Smooth muscle cell (in vitro differentiated cells): ENCODE measurements around the gene PPP4R4. TPM values are rescaled to one million over a fixed set of nuclear protein-coding genes. Genes with fewer than 3 reads are reported as not detected.

ENCODE experiments used
- DNase-seq: peaks from one replicate; lab custom pipeline; 2025; ENCODE audit not compliant: unreplicated experiment; lab: John Stamatoyannopoulos, UW
- H2AFZ ChIP-seq: fragments of 200-600 bp; sonication (generic); 2 replicates; pipeline ENCODE4 v1.6.0; 2016; ENCODE audit warnings: antibody characterized with exemption, low read depth, mild to moderate bottlenecking
- H3F3A ChIP-seq: fragments of 200-600 bp; sonication (generic); 2 replicates; pipeline ENCODE4 v1.6.0; 2017; ENCODE audit warnings: antibody characterized with exemption, low read depth
- H3K27ac ChIP-seq: fragments of 200-600 bp; sonication (generic); 2 replicates; pipeline ENCODE4 v1.5.1; 2016; ENCODE audit warnings: low read depth, mild to moderate bottlenecking
- H3K27me3 ChIP-seq: fragments of 200-600 bp; sonication (generic); 2 replicates; pipeline ENCODE4 v1.6.1; 2016; ENCODE audit warnings: low read depth, mild to moderate bottlenecking
- H3K36me3 ChIP-seq: fragments of 200-600 bp; sonication (generic); 2 replicates; pipeline ENCODE4 v1.5.1; 2016; ENCODE audit warnings: low read depth
- H3K4me1 ChIP-seq: fragments of 200-600 bp; sonication (generic); 2 replicates; pipeline ENCODE4 v1.5.1; 2016; ENCODE audit warnings: low read depth
- H3K4me2 ChIP-seq: fragments of 200-600 bp; sonication (generic); 2 replicates; pipeline ENCODE4 v1.6.0; 2016; ENCODE audit warnings: mild to moderate bottlenecking
- H3K4me3 ChIP-seq: fragments of 200-600 bp; sonication (generic); 2 replicates; pipeline ENCODE4 v1.5.1; 2016; ENCODE audit warnings: mild to moderate bottlenecking
- H3K79me2 ChIP-seq: fragments of 200-600 bp; sonication (generic); 2 replicates; pipeline ENCODE4 v1.6.0; 2016; ENCODE audit warnings: low read depth, mild to moderate bottlenecking
- H3K9ac ChIP-seq: fragments of 200-600 bp; sonication (generic); 2 replicates; pipeline ENCODE4 v1.6.0; 2016; ENCODE audit warnings: low read depth
- H3K9me3 ChIP-seq: fragments of 200-600 bp; sonication (generic); replicated peaks from 2 replicates; pipeline ENCODE4 v1.5.1; 2016; ENCODE audit warnings: low read depth
- H4K20me1 ChIP-seq: fragments of 200-600 bp; sonication (generic); 2 replicates; pipeline ENCODE4 v1.6.0; 2016; ENCODE audit warnings: low read depth
- WGBS: methylation state at CpG from one replicate; pipeline ENCODE4 v1.1.7; 2016; ENCODE audit warnings: low lambda C conversion rate; 5-methylcytosine and 5-hydroxymethylcytosine counted together
- polyA plus RNA-seq: library from polyadenylated mRNA; unstranded; fragments of >200 nt; fragmentation: Nextera tagmentation; extraction: Ambion mirVana; gene quantifications from 2 replicates; pipeline ENCODE4 v1.2.1, GENCODE V29; 2016
- total RNA-seq: library from RNA; depleted of rRNA; stranded (reverse); fragments of >200 nt; gene quantifications from 2 replicates; pipeline ENCODE4 v1.2.3, GENCODE V29; 2014
- TF ChIP-seq, protein P1 (sequence below): fragments of 200-600 bp; sonication (generic); IDR thresholded peaks from 2 replicates; pipeline ENCODE4 v1.5.1; 2017; ENCODE audit warnings: borderline replicate concordance, mild to moderate bottlenecking, antibody characterized with exemption; ENCODE audit not compliant: insufficient read depth, poor library complexity, severe bottlenecking

Gene PPP4R4
- total and polyA plus RNA-seq, 2 experiments from 2014 or later = 0.27 TPM

DNA sequence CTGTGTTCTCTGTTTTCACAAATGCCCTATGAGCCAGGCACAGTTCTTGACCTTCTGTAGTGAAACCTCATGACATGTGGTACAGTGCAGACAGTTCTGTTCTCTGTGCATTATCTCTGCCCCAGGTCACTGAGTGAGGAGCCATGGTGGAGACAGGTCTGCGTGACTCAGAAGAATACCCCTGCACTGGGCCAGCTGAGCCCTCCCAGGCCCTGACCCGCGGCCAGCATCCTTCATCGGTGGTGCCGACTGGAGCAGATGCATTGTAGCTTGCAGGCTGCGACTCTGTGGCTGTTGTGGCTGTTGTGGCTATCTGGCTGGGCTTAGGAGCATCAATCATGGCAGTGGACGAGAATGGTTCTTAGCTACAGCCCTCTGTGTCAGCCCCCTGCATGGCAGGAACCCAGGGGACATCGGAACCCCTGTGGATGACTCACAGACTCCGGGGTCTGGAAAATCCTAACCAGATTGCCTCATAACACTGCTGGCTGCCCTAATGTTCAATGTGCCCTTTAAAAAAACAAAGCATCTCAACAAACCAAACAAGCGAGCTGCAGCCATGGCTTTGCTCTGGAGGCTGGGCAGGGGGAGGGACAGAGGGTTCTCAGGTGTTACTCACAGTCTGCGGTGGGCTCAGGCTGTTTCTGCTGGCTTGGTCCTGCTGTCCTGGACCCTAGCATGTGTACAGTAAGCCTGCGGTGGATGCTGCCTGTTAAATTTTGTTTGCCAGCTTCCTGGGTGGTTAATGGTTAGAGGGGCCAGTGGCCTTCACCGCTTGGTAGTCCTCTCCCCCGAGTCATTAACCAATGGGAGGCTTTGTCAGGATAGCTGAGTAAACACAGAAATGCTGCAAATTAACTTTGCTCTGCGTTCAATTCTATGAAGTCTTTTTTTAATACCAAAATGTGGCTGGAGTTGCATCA, 148.8 kb downstream of the PPP4R4 start, which contains the start of gene SERPINA6:
Gene SERPINA6, minus strand, starts transcription at position 689 of the 923 bp plus-strand sequence. CDS start 8,688 bp downstream, outside the sequence.
- no peaks in the 10 kb centered on the region for H4K20me1 ChIP-seq
- no peaks in the 10 kb centered on the region for H3F3A ChIP-seq
- WGBS = 58% methylated on average over 15 of the region's 15 CpGs
- H3K27ac ChIP-seq = no peak within 1 kb of the TSS
- no peaks in the 10 kb centered on the region for H3K4me1 ChIP-seq
- no peak for DNase-seq
- H2AFZ ChIP-seq = no peak within 1 kb of the TSS
- no peaks in the 10 kb centered on the region for H3K9me3 ChIP-seq
- H3K36me3 ChIP-seq = no peaks in the 10 kb centered on the region
- TF ChIP-seq, protein P1, sequence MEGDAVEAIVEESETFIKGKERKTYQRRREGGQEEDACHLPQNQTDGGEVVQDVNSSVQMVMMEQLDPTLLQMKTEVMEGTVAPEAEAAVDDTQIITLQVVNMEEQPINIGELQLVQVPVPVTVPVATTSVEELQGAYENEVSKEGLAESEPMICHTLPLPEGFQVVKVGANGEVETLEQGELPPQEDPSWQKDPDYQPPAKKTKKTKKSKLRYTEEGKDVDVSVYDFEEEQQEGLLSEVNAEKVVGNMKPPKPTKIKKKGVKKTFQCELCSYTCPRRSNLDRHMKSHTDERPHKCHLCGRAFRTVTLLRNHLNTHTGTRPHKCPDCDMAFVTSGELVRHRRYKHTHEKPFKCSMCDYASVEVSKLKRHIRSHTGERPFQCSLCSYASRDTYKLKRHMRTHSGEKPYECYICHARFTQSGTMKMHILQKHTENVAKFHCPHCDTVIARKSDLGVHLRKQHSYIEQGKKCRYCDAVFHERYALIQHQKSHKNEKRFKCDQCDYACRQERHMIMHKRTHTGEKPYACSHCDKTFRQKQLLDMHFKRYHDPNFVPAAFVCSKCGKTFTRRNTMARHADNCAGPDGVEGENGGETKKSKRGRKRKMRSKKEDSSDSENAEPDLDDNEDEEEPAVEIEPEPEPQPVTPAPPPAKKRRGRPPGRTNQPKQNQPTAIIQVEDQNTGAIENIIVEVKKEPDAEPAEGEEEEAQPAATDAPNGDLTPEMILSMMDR = no peak
- no peak within 1 kb of the TSS for H3K4me3 ChIP-seq
- no peak within 1 kb of the TSS for H3K9ac ChIP-seq
- no peaks in the 10 kb centered on the region for H3K27me3 ChIP-seq
- H3K79me2 ChIP-seq = no peaks in the 10 kb centered on the region
- peak within 1 kb of the TSS; percentile 46 for H3K4me2 ChIP-seq

DNA sequence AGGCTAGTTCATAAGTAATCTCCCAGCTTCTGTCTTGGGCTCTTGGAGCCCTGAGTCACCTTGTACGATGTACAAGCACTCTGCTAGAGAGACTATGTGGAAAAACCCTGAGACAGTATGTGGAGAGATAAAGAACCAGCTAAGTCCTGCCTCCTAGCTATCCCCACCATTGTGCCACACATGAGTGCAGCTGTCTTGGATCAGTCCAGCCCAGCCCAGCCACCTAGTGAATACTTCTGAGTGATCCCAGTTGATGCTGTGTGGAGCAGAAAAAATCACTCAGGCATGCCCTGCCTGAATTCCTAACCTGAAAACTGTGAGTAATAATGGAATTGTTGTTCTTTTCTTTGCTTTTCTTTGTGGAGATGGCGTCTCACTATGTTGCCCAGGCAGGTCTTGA, 154.1 kb downstream of the PPP4R4 start:
- Histone ChIP-seq H3K4me3 (no peak overlapping the region), H3F3A (no peaks in the 10 kb centered on the region), H4K20me1 (no peaks in the 10 kb centered on the region), H3K4me2 (no peak overlapping the region), H2AFZ (no peak overlapping the region), H3K9ac (no peak overlapping the region), H3K27me3 (no peaks in the 10 kb centered on the region), H3K4me1 (no peaks in the 10 kb centered on the region), H3K9me3 (no peaks in the 10 kb centered on the region), H3K79me2 (no peaks in the 10 kb centered on the region), H3K27ac (no peak overlapping the region), H3K36me3 (no peaks in the 10 kb centered on the region)
- TF ChIP-seq, protein P1 = no peak
- no peak for DNase-seq
- 94% methylated on average over 2 of the region's 2 CpGs for WGBS

Other genes starting within 250 kb of the PPP4R4 start
- gene FAM181A, start 247.0 kb upstream of the PPP4R4 start, total RNA-seq = not detected in 2 replicates
- gene FAM181A, start 247.0 kb upstream of the PPP4R4 start, polyA plus RNA-seq = not detected in 2 replicates
- 0.99 and 6.5 TPM in 2 replicates for gene ASB2, start 197.8 kb upstream of the PPP4R4 start, total RNA-seq
- gene ASB2, start 197.8 kb upstream of the PPP4R4 start, polyA plus RNA-seq = 0.30 TPM in 1 of 2 replicates, not detected in the other
- gene CCDC197, start 177.0 kb upstream of the PPP4R4 start, total RNA-seq = not detected in 2 replicates
- gene CCDC197, start 177.0 kb upstream of the PPP4R4 start, polyA plus RNA-seq = not detected in 2 replicates
- gene OTUB2, start 148.0 kb upstream of the PPP4R4 start, total RNA-seq = 2.4 and 5.1 TPM in 2 replicates
- gene OTUB2, start 148.0 kb upstream of the PPP4R4 start, polyA plus RNA-seq = 1.7 and 4.0 TPM in 2 replicates
- 117 and 151 TPM in 2 replicates for gene DDX24, start 93.1 kb upstream of the PPP4R4 start, total RNA-seq
- gene DDX24, start 93.1 kb upstream of the PPP4R4 start, polyA plus RNA-seq = 118 and 127 TPM in 2 replicates
- 2.9 and 14.7 TPM in 2 replicates for gene IFI27L1, start 93.0 kb upstream of the PPP4R4 start, total RNA-seq
- 38.0 and 38.2 TPM in 2 replicates for gene IFI27L1, start 93.0 kb upstream of the PPP4R4 start, polyA plus RNA-seq
- gene IFI27, start 63.6 kb upstream of the PPP4R4 start, total RNA-seq = 0.13 and 0.40 TPM in 2 replicates
- 3.1 TPM in 2 replicates for gene IFI27, start 63.6 kb upstream of the PPP4R4 start, polyA plus RNA-seq
- 73.8 and 96.0 TPM in 2 replicates for gene IFI27L2, start 44.7 kb upstream of the PPP4R4 start, total RNA-seq
- 135 and 162 TPM in 2 replicates for gene IFI27L2, start 44.7 kb upstream of the PPP4R4 start, polyA plus RNA-seq
- not detected in 2 replicates for gene SERPINA10, start 118.9 kb downstream of the PPP4R4 start, total RNA-seq
- gene SERPINA10, start 118.9 kb downstream of the PPP4R4 start, polyA plus RNA-seq = not detected in 2 replicates
- gene SERPINA6, start 149.0 kb downstream of the PPP4R4 start, total RNA-seq = not detected in 2 replicates
- gene SERPINA6, start 149.0 kb downstream of the PPP4R4 start, polyA plus RNA-seq = 0.12 TPM in 1 of 2 replicates, not detected in the other
- not detected in 2 replicates for gene SERPINA2, start 192.4 kb downstream of the PPP4R4 start, total RNA-seq
- not detected in 2 replicates for gene SERPINA2, start 192.4 kb downstream of the PPP4R4 start, polyA plus RNA-seq
- gene SERPINA1, start 214.3 kb downstream of the PPP4R4 start, total RNA-seq = 0.22 and 1.8 TPM in 2 replicates
- 2.4 and 3.4 TPM in 2 replicates for gene SERPINA1, start 214.3 kb downstream of the PPP4R4 start, polyA plus RNA-seq